Left lobe of liver (tissue), 2 donors: Measurements from ENCODE around the gene USP44. TPM values are rescaled to one million over a fixed set of nuclear protein-coding genes. Genes with fewer than 3 reads are reported as not detected.
"Not testable (repeated sequence)": the region's sequence is repeated elsewhere in the genome, so short reads cannot be mapped to it uniquely, and the experiment has no call there.

Experiments
- ATAC-seq: fragments of 200-7000 bp; cut with Tn5 transposase; one replicate; pipeline ENCODE4 v1.9.1; 2020; ENCODE audit warnings: mild to moderate bottlenecking, moderate library complexity
- DNase-seq: peaks from one replicate; pipeline ENCODE4 v3.0.0-alpha.2; 2020; ENCODE audit warnings: low spot score
- total RNA-seq: library from RNA; stranded (reverse); gene quantifications from one replicate; pipeline ENCODE4 v1.2.1, GENCODE V29; 2021
- donor health status: DM: no; HTN: no; CAD: no; lungs with moderate emphysema.
- donor health status: DM: no; HTN: yes; CAD: no.

Gene USP44
- total RNA-seq, 1 donor from 2014 or later = 0.18 TPM

GRCh38 chr12:95513599-95513998 is 37.7 kb downstream of the USP44 start:
- DNase-seq (no peak), ATAC-seq (no peak)

- DNase-seq (no peak), ATAC-seq (no peak)
Measured at GRCh38 chr12:95511977-95512376, 39.3 kb downstream of the USP44 start.

GRCh38 chr12:95509300-95509699 is 42.0 kb downstream of the USP44 start:
- no peak for ATAC-seq
- no peak for DNase-seq

- DNase-seq (no peak), ATAC-seq (peak; percentile 48)
Measured at GRCh38 chr12:95506707-95507523, 44.4 kb downstream of the USP44 start.

GRCh38 chr12:95505039-95505438 is 46.2 kb downstream of the USP44 start:
- DNase-seq (no peak), ATAC-seq (no peak)

GRCh38 chr12:95504140-95504539 is 47.1 kb downstream of the USP44 start:
- peak; percentile 90 for ATAC-seq

GRCh38 chr12:95499772-95500171 is 51.5 kb downstream of the USP44 start:
- ATAC-seq = no peak
- DNase-seq = no peak

More at GRCh38 chr12:95504140-95504539, 47.1 kb downstream of the USP44 start:
- DNase-seq = no peak

GRCh38 chr12:95498968-95499367 is 52.3 kb downstream of the USP44 start:
- DNase-seq = no peak
- ATAC-seq = no peak

GRCh38 chr12:95497031-95497430 is 54.2 kb downstream of the USP44 start:
- ATAC-seq = no peak
- no peak for DNase-seq

- ATAC-seq (no peak), DNase-seq (no peak)
Measured at GRCh38 chr12:95495433-95495832, 55.8 kb downstream of the USP44 start.

GRCh38 chr12:95494888-95495287 is 56.4 kb downstream of the USP44 start:
- ATAC-seq (peak; percentile 48), DNase-seq (no peak)

GRCh38 chr12:95492462-95492861 is 58.8 kb downstream of the USP44 start:
- DNase-seq (no peak), ATAC-seq (no peak)

- ATAC-seq (no peak), DNase-seq (no peak)
Measured at GRCh38 chr12:95487024-95487423, 64.3 kb downstream of the USP44 start.

- no peak for DNase-seq
- ATAC-seq = no peak
Measured at GRCh38 chr12:95484524-95484923, 66.8 kb downstream of the USP44 start.

GRCh38 chr12:95482564-95482963 is 68.7 kb downstream of the USP44 start:
- ATAC-seq, DNase-seq: not testable (repeated sequence)

- no peak for DNase-seq
- ATAC-seq = no peak
Measured at GRCh38 chr12:95481888-95482287, 69.4 kb downstream of the USP44 start.

- ATAC-seq = no peak
- DNase-seq = no peak
Measured at GRCh38 chr12:95481072-95481471, 70.2 kb downstream of the USP44 start.

- DNase-seq = no peak
- no peak for ATAC-seq
Measured at GRCh38 chr12:95480230-95480629, 71.0 kb downstream of the USP44 start.

GRCh38 chr12:95474660-95474958 is 76.7 kb downstream of the USP44 start:
- ATAC-seq (no peak), DNase-seq (no peak)

- DNase-seq = peak; percentile 98
- peak; percentile 97 for ATAC-seq
Measured at GRCh38 chr12:95473884-95474659, 77.2 kb downstream of the USP44 start, which contains the start of gene METAP2. Gene METAP2, plus strand, starts transcription at chr12:95474152. Its CDS starts 28 bp downstream, at chr12:95474180.

- DNase-seq (peak; percentile 60), ATAC-seq (peak; percentile 74)
Measured at GRCh38 chr12:95473231-95473883, 77.9 kb downstream of the USP44 start.

- ATAC-seq = no peak
- no peak for DNase-seq
Measured at GRCh38 chr12:95470300-95470699, 81.0 kb downstream of the USP44 start.
